K562 treated with DMSO at 1 percent for 48 hours (cell line): ENCODE results near the gene AXIN2. TPM values are rescaled to one million over a fixed set of nuclear protein-coding genes. Genes with fewer than 3 reads are reported as not detected.

Experiments used
- total RNA-seq: library from RNA; unstranded; fragments of 300-600 nt; gene quantifications from 2 replicates; pipeline ENCODE4 v1.2.3, GENCODE V29; 2022; ENCODE audit warnings: low replicate concordance; ENCODE audit errors: extremely low read depth

The AXIN2 gene
- not detected in 2 replicates for total RNA-seq

DNA sequence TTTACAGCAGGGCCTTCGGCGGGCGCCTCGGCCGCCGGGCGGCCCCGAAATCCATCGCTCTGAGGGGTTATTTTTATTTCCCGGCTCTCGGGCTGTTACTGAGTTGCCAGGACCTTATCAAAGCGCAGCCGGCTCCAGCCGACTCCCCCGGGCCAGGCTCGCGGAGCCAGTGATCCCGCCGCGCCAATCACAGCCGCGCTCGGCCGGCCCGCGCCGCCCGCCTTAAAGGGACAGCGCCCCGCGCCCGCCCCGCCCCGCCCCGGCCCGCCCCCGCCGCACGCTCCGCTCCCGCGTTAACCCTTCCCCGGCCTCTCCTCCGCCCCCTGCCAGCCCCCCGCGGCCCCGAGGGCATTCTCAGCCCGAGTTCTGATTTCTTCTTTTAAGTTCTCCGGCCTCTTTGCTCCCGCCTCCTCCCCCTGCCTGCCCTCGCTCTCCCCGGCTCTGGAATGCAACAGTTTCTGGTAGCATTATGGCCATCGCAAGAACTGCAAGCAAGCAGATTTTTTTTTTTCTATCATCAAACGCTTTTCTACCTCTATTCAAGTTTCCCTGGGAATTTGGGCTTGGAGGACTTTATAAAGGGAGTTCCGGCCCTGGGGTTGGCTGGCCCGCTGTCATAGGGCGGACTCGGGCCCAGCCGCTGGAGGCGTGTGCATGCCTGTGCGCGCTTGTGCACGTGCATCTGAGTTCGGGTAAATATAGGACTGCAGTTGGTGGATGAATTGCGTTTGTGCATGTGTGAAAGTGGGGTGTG is at the start of gene AXIN2:
Gene AXIN2, minus strand, starts transcription at position 197 of the 754 bp plus-strand sequence. CDS start 3,028 bp downstream, outside the sequence.

